Renal pelvis (tissue), 4 donors: Measurements from ENCODE around the gene COX10. TPM values are rescaled to one million over a fixed set of nuclear protein-coding genes. Genes with fewer than 3 reads are reported as not detected.

Experiments used
- DNase-seq: peaks from one replicate; pipeline ENCODE4 v3.0.0-alpha.2; 2013
- polyA plus RNA-seq, 3 donors: library from polyadenylated mRNA; unstranded; fragments of 120-200 nt; gene quantifications; one replicate each; pipeline ENCODE4 v1.2.1, GENCODE V29; 2013; ENCODE audit not compliant: insufficient read length in 3 of 3

Gene COX10
- polyA plus RNA-seq, 3 donors = 16.5 to 17.7 (median 17.5) TPM

DNA sequence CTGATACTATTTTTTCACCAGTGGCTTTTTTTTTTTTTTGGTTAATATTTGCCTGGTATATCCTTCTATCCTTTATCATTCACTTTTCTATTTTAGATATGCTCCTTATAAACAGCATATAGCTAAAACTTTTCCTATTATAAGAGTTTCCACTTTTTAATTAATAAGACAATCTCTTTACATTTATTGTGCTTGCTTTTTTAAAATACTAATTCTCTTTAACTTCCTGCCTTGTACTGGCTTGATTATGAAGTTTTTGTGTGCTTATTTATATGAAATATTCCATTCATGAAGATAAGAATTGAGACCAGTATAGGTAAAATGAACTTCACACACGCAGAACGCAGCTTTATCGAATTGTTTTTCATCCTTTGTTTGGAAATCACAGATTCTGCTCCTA, 176.3 kb downstream of the COX10 start:
- DNase-seq = no peak

Other genes starting within 250 kb of the COX10 start
- gene CDRT15, start 167.4 kb downstream of the COX10 start, polyA plus RNA-seq = 1 to 10 TPM in 1 of 3 donors, under 1 TPM in 2; 0.43 to 2.0 (median 0.61) TPM
- gene HS3ST3B1, start 231.6 kb downstream of the COX10 start, polyA plus RNA-seq = 10 to 100 TPM; 25.2 to 32.1 (median 27.7) TPM